Activated CD8-positive, alpha-beta T cell treated with anti-CD3 and anti-CD28 coated beads, Interleukin-2, amount 10 ng/mL, durations not matched to agents 7 days and 5 days (primary cell): Measurements from ENCODE around the gene IRS2. TPM values are rescaled to one million over a fixed set of nuclear protein-coding genes. Genes with fewer than 3 reads are reported as not detected.

Source experiments
- ATAC-seq: fragments of 150-1000 bp; cut with Tn5 transposase; one replicate; pipeline ENCODE4 v1.10.0; 2021; ENCODE audit warnings: moderate library complexity
- CTCF ChIA-PET: fragments of 350-600 bp; sonication (Branson Sonifier 250); formaldehyde crosslinking; loops from one replicate; lab custom pipeline; 2021; ENCODE audit warnings: antibody characterized with exemption; lab: Charles Lee
- POLR2A ChIA-PET: fragments of 350-600 bp; sonication (Branson Sonifier 250); formaldehyde crosslinking; loops from one replicate; lab custom pipeline; 2021; ENCODE audit warnings: antibody characterized with exemption; lab: Charles Lee
- DNase-seq: peaks from one replicate; pipeline ENCODE4 v3.0.0-alpha.2; 2020
- H3K27ac Mint-ChIP-seq: one replicate; pipeline ENCODE4 v1.8.0; 2021; ENCODE audit warnings: mild to moderate bottlenecking, mixed read lengths
- H3K27me3 Mint-ChIP-seq: one replicate; pipeline ENCODE4 v1.8.0; 2021; ENCODE audit warnings: low read depth, mixed read lengths
- H3K36me3 Mint-ChIP-seq: one replicate; pipeline ENCODE4 v1.8.0; 2021; ENCODE audit warnings: low read depth, mixed read lengths
- H3K4me1 Mint-ChIP-seq: one replicate; pipeline ENCODE4 v1.8.0; 2021; ENCODE audit warnings: low read depth, mixed read lengths
- H3K4me3 Mint-ChIP-seq: one replicate; pipeline ENCODE4 v1.8.0; 2021; ENCODE audit warnings: mild to moderate bottlenecking, mixed read lengths
- H3K9me3 Mint-ChIP-seq: one replicate; pipeline ENCODE4 v1.8.0; 2022; ENCODE audit warnings: mixed read lengths; ENCODE audit not compliant: insufficient read depth
- total RNA-seq, 2 experiments: library from RNA; stranded (reverse); gene quantifications; one replicate each; pipeline ENCODE4 v1.2.3, GENCODE V29; 2021

The IRS2 gene
- total RNA-seq, 2 experiments from 2014 or later = 3.2 to 3.3 TPM

GRCh38 chr13:109761695-109762094, 24.7 kb downstream of the IRS2 start:
- CTCF ChIA-PET = interaction anchor here (1.2 to 1.3 kb wide), 2 partner anchors 12 to 23 kb away, joined by 4 read pairs; no protein-coding TSS in a partner anchor
- H3K27me3 Mint-ChIP-seq = no peaks in the 10 kb centered on the region

GRCh38 chr13:109760951-109761350, 25.4 kb downstream of the IRS2 start:
- Mint-ChIP-seq H3K4me1 (peaks cover 12% of the 10 kb centered on the region), H3K4me3 (no peak overlapping the region), H3K27me3 (no peaks in the 10 kb centered on the region), H3K9me3 (no peaks in the 10 kb centered on the region), H3K36me3 (no peaks in the 10 kb centered on the region), H3K27ac (no peak overlapping the region)
- ATAC-seq (no peak), DNase-seq (no peak)
- POLR2A ChIA-PET = no interaction called here
- CTCF ChIA-PET = interaction anchor here (1.2 kb wide), 1 partner anchor 24 kb away, joined by 4 read pairs; no protein-coding TSS in a partner anchor

More at GRCh38 chr13:109761695-109762094, 24.7 kb downstream of the IRS2 start:
- POLR2A ChIA-PET = no interaction called here
- no peak for ATAC-seq
- Mint-ChIP-seq H3K9me3 (no peaks in the 10 kb centered on the region), H3K27ac (no peak overlapping the region), H3K4me3 (no peak overlapping the region), H3K36me3 (no peaks in the 10 kb centered on the region), H3K4me1 (peaks cover 13% of the 10 kb centered on the region)
- no peak for DNase-seq

GRCh38 chr13:109760402-109760801, 26.0 kb downstream of the IRS2 start:
- Mint-ChIP-seq H3K4me1 (peaks cover 12% of the 10 kb centered on the region), H3K36me3 (no peaks in the 10 kb centered on the region), H3K27me3 (no peaks in the 10 kb centered on the region), H3K27ac (no peak overlapping the region), H3K9me3 (no peaks in the 10 kb centered on the region), H3K4me3 (no peak overlapping the region)
- CTCF ChIA-PET = no interaction called here
- POLR2A ChIA-PET = no interaction called here
- ATAC-seq (no peak), DNase-seq (no peak)

- DNase-seq = no peak
- Mint-ChIP-seq H3K27me3 (no peaks in the 10 kb centered on the region), H3K27ac (no peak overlapping the region), H3K36me3 (no peaks in the 10 kb centered on the region), H3K4me3 (no peak overlapping the region), H3K4me1 (peaks cover 5% of the 10 kb centered on the region), H3K9me3 (no peaks in the 10 kb centered on the region)
- POLR2A ChIA-PET = no interaction called here
- CTCF ChIA-PET = no interaction called here
- ATAC-seq = no peak
These were observed 26.8 kb downstream of the IRS2 start for GRCh38 chr13:109759609-109760008.

- Mint-ChIP-seq H3K27ac (no peak overlapping the region), H3K9me3 (no peaks in the 10 kb centered on the region), H3K36me3 (no peaks in the 10 kb centered on the region), H3K4me1 (peaks cover under 1% of the 10 kb centered on the region), H3K4me3 (no peak overlapping the region), H3K27me3 (no peaks in the 10 kb centered on the region)
- DNase-seq = no peak
- ATAC-seq = no peak
- CTCF ChIA-PET = interaction anchor here (1.2 kb wide), 1 partner anchor 26 kb away, joined by 3 read pairs; no protein-coding TSS in a partner anchor
- POLR2A ChIA-PET = no interaction called here
These were observed 27.4 kb downstream of the IRS2 start for GRCh38 chr13:109758937-109759480.

- CTCF ChIA-PET = no interaction called here
- Mint-ChIP-seq H3K9me3 (no peaks in the 10 kb centered on the region), H3K27me3 (no peaks in the 10 kb centered on the region), H3K4me1 (no peaks in the 10 kb centered on the region), H3K27ac (no peak overlapping the region), H3K4me3 (no peak overlapping the region), H3K36me3 (no peaks in the 10 kb centered on the region)
- ATAC-seq = no peak
- DNase-seq = no peak
- POLR2A ChIA-PET = interaction anchor here (0.6 kb wide), 1 partner anchor 581 kb away, joined by 3 read pairs; no protein-coding TSS in a partner anchor
These were observed 29.6 kb downstream of the IRS2 start for GRCh38 chr13:109756778-109757177.

GRCh38 chr13:109755997-109756396, 30.4 kb downstream of the IRS2 start:
- Mint-ChIP-seq H3K36me3 (no peaks in the 10 kb centered on the region), H3K9me3 (no peaks in the 10 kb centered on the region), H3K4me1 (no peaks in the 10 kb centered on the region), H3K27me3 (no peaks in the 10 kb centered on the region), H3K27ac (no peak overlapping the region), H3K4me3 (no peak overlapping the region)
- POLR2A ChIA-PET = interaction anchor here (0.6 to 0.7 kb wide), 2 partner anchors 580 to 942 kb away, joined by 3 read pairs; no protein-coding TSS in a partner anchor
- ATAC-seq (no peak), DNase-seq (no peak)
- CTCF ChIA-PET = no interaction called here

- DNase-seq (no peak), ATAC-seq (no peak)
- ChIA-PET POLR2A (no interaction called here), CTCF (no interaction called here)
- Mint-ChIP-seq H3K4me1 (no peaks in the 10 kb centered on the region), H3K9me3 (no peaks in the 10 kb centered on the region), H3K36me3 (no peaks in the 10 kb centered on the region), H3K27ac (no peak overlapping the region), H3K4me3 (no peak overlapping the region), H3K27me3 (no peaks in the 10 kb centered on the region)
These were observed 30.8 kb downstream of the IRS2 start for GRCh38 chr13:109755551-109755950.

GRCh38 chr13:109751477-109751876, 34.9 kb downstream of the IRS2 start:
- CTCF ChIA-PET = interaction anchor here (0.9 to 1.6 kb wide), 2 partner anchors 13 to 34 kb away, joined by 3 to 5 read pairs; no protein-coding TSS in a partner anchor
- no peaks in the 10 kb centered on the region for H3K36me3 Mint-ChIP-seq
- ATAC-seq = no peak
- POLR2A ChIA-PET = interaction anchor here (1.1 kb wide), 1 partner anchor 29 kb away, joined by 5 read pairs; no protein-coding TSS in a partner anchor
- H3K4me1 Mint-ChIP-seq = no peaks in the 10 kb centered on the region
- H3K27ac Mint-ChIP-seq = no peak overlapping the region
- no peak overlapping the region for H3K4me3 Mint-ChIP-seq
- DNase-seq = no peak
- peaks cover 3% of the 10 kb centered on the region for H3K27me3 Mint-ChIP-seq
- H3K9me3 Mint-ChIP-seq = no peaks in the 10 kb centered on the region

- no peaks in the 10 kb centered on the region for H3K4me1 Mint-ChIP-seq
These were observed 36.1 kb downstream of the IRS2 start for GRCh38 chr13:109750221-109750775.

GRCh38 chr13:109749365-109749764, 37.0 kb downstream of the IRS2 start:
- no peaks in the 10 kb centered on the region for H3K9me3 Mint-ChIP-seq
- H3K4me1 Mint-ChIP-seq = peaks cover 2% of the 10 kb centered on the region
- no peak for ATAC-seq
- H3K27me3 Mint-ChIP-seq = peaks cover 3% of the 10 kb centered on the region
- H3K27ac Mint-ChIP-seq = no peak overlapping the region
- ChIA-PET CTCF (interaction anchor here (0.8 to 1.7 kb wide), 3 partner anchors 13 to 36 kb away, joined by 3 to 5 read pairs (median 4); no protein-coding TSS in a partner anchor), POLR2A (no interaction called here)
- H3K36me3 Mint-ChIP-seq = no peaks in the 10 kb centered on the region
- H3K4me3 Mint-ChIP-seq = no peak overlapping the region
- no peak for DNase-seq

More at GRCh38 chr13:109750221-109750775, 36.1 kb downstream of the IRS2 start:
- Mint-ChIP-seq H3K36me3 (no peaks in the 10 kb centered on the region), H3K27me3 (peaks cover 3% of the 10 kb centered on the region), H3K27ac (no peak overlapping the region), H3K9me3 (no peaks in the 10 kb centered on the region), H3K4me3 (no peak overlapping the region)
- ChIA-PET CTCF (interaction anchor here (0.6 to 1.7 kb wide), 3 partner anchors 18 to 539 kb away, joined by 3 to 5 read pairs (median 5); no protein-coding TSS in a partner anchor), POLR2A (no interaction called here)
- no peak for DNase-seq
- ATAC-seq = no peak

GRCh38 chr13:109748677-109749076, 37.7 kb downstream of the IRS2 start:
- POLR2A ChIA-PET = no interaction called here
- no peak for ATAC-seq

More at GRCh38 chr13:109748677-109749076, 37.7 kb downstream of the IRS2 start:
- Mint-ChIP-seq H3K9me3 (no peaks in the 10 kb centered on the region), H3K27ac (no peak overlapping the region), H3K4me1 (peaks cover 9% of the 10 kb centered on the region), H3K27me3 (peaks cover 3% of the 10 kb centered on the region), H3K4me3 (no peak overlapping the region), H3K36me3 (no peaks in the 10 kb centered on the region)
- no peak for DNase-seq
- CTCF ChIA-PET = interaction anchor here (1.0 to 1.7 kb wide), 2 partner anchors 20 to 37 kb away, joined by 3 to 5 read pairs; no protein-coding TSS in a partner anchor
